RKO (cell line): ENCODE results near the gene ETFB.

Source experiments
- DNase-seq: peaks from one replicate; pipeline ENCODE4 v3.0.0-alpha.2; 2016; ENCODE audit warnings: low spot score

Gene ETFB

DNA sequence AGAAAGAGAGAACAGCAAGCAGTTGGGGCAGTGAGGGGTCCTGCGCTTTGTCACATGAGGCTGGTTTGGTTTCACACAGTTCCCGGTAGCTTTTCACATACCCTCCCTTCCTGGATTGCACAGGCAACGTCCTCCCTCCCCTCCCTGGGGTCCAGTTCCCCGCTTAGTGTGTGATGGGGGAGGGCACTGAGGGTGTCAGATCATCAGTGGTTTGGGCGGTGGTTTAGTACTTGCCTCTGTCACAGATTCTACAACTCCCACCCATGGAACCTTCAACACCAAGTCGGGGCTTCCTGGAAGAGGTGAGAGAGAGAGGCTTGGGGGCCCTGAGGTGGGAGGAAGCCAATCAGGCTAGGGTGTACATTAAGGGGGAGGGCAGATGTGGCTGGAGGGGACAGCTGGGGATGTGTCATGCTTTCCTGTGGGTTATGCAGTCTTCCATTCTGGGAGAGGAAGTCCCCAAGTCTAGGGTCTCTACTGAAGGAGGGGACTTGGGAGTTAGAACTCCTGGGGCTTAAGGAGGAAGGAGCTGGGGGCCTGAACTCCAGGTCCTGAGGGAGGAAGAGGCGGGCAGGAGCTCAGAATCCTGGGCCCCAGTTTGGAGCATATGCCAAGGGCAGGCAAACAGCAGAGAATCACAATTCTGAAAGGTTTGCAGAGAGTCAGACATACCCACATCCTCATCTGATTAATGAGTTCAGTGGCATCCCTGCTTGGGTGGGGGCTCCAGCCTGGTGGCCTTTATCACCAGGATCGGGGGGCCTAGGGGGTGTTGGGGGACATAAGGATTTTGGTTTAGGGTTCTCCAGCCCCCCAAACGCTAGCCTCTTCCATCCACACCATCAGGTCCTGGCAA, 6.7 kb upstream of the ETFB start, which contains the start of gene NKG7:
Gene NKG7, minus strand, starts transcription at position 6 of the 856 bp plus-strand sequence. CDS start 119 bp downstream, outside the sequence.
- no peak for DNase-seq

DNA sequence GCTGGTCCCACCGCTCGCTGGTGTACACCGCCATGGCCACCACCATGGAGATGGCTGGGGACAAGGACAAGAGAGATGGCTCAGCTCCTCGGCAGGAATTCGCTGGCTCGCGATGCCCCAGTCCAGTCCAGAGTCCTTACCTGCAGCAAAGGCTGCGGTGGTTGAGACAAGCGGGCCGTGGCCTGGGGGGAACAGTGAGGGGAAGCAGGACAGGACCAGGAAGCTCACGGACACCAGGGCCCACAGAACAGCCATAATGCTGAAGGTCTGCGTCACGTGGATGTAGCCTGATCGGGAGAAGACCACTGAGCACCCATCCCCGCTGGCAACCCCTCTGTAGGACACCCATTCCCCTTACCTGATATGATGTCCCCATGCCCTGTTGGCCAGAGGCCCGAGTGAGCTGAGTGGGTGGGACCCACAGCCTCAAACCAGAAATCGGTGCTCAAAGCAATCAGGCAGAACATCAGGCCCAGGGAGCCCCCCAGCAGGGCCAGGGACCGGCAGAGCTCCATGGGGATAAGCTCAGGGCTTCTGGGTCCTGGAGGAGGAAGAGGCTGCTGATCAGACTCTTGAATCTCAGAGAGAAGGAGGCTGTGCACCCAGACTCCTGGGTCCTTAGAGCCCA, 5.9 kb upstream of the ETFB start:
- no peak for DNase-seq

DNA sequence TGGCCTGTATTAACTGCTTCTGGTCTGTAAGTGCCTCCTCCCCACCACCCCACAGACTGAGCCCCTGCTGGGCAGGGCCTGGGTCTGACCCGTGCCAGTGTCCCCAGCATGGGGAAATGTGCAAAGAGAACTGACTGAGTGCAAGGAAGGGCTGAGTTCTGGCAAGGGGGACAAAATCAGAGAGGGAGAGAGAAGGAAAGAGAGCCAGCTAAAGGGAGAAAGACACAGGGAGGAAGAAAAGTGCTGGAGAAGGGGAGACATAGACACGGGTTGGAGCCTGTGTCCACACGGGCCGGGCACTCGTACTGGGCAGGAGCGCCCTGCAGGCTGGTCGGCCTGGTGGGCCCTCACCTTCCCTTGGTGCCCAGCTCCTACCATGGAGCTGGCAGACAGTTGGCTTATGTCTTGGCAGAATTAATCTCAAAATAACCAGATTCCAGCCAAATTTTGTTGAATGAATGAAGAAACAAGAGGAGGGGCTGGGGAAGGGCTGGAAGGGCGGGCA, 5.0 kb upstream of the ETFB start:
- DNase-seq: no peak

DNA sequence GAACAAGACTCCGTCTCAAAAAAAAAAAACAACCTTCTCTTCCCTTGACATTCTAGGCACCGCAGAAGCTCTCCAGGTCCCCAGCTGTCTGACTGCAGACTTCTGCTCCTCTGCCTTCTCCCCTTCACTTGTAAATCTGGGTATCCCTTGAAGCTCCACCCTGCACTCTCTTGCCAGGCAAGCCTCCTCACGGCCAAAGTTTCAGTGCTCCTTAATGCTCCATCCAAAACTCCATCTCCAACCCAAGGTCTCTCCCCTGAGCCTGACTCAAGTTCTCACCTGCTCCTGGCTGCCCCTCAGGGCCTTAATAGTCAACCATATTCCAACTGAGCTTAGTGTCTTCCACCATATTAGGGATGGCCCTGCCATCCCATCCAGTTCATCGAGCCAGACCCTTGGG, 4.0 kb upstream of the ETFB start:
- DNase-seq: no peak

DNA sequence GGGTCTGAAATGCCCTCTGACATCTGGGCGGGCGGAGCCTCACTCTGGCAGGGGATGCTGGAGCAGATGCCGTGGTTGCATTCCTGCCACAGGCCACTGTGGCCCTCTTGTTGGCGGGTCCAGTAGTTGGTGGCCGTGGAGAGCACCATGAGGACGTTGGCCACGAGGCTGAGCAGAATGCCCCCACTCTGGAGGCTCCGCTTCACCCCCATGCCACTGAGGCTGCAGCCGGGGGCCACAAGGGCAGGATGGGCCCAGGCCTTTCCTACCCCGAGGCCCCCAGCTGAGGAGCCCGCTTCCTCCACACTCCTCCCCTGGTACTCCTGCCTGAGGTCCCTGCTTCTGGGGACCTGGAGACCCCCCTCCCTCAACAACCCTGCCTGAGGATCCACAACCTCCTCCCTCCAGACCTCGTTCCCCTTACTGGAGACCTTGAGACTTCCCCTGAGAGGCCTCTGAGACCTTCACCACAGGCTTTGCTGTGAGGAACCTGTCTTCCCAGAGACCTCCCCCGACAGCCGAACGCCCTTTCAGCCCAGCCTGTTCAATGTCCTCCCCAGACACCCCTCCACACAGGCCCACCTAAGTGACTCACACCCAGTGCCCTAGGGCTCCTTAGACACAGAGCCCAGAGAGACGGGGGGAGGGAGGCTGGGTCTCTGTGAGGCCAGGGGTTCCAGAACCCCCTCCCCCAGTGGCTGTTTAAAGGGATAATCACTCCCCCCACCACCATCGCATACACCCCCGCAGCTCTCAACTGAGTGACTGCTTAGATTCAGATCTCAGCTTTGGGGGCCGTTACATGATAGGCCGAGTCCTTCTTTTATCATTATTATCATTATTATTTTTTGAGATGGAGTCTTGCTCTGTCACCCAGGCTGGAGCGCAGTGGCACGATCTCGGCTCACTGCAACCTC, 2.4 kb upstream of the ETFB start, which contains the start of gene CLDND2:
Gene CLDND2, minus strand, starts transcription at position 638 of the 917 bp plus-strand sequence. Its CDS starts 426 bp downstream, at position 212.
- no peak for DNase-seq

DNA sequence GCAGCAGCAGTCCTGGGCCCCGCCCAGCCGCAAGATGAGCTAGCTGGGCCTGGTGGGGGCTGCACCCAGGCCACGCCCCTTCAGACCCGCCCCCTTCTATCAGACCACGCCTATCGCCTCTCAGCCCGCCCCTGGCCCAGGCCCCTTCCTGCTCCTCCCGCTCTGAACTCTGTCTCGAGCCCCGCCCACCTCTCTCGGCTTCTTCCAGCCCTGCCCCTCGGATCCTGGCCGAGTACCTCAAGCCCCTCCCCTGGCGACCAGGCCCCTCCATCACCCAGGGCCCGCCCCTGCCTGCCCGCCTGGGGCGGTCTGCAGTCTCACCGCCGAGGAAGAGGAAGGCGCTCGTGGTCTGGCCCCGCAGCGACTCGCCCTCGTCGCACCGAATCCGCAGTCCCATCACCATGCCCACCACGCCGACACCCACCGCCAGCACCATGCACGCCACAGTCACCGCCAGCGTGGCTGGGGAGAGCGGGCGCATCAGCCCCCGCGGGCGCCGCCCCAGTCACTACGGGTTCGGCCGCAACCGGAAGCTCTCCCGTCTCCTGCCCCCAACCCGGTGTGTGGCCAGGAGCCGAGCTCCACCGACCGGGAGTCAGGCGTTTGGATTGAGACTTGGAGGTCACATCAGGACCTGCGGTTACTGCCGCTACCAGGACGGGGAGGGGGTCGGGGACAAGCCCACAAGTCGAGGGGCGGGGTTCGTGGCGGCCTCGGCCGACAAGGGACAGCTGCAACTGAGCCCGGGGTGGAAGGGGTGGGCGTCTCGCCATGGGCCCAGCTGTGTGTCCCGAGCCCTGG, 1.6 kb upstream of the ETFB start:
- DNase-seq: peak; percentile 96

DNA sequence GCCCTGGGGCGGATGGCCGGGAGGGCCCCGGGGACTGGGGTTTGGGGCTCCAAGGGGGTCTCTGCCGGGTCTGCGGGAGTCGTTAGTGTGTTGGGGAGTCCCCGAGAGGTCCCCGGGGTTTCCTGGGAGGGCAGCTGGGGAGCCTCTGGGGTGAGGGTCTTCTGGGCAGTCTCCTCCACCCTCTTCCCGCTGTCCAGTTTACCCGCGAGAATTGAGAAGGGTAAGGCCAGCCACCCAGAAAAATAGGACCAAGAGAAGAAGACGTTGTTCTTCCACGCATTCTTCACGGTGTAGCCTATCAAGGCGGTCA, 1.0 kb upstream of the ETFB start:
- DNase-seq: no peak

DNA sequence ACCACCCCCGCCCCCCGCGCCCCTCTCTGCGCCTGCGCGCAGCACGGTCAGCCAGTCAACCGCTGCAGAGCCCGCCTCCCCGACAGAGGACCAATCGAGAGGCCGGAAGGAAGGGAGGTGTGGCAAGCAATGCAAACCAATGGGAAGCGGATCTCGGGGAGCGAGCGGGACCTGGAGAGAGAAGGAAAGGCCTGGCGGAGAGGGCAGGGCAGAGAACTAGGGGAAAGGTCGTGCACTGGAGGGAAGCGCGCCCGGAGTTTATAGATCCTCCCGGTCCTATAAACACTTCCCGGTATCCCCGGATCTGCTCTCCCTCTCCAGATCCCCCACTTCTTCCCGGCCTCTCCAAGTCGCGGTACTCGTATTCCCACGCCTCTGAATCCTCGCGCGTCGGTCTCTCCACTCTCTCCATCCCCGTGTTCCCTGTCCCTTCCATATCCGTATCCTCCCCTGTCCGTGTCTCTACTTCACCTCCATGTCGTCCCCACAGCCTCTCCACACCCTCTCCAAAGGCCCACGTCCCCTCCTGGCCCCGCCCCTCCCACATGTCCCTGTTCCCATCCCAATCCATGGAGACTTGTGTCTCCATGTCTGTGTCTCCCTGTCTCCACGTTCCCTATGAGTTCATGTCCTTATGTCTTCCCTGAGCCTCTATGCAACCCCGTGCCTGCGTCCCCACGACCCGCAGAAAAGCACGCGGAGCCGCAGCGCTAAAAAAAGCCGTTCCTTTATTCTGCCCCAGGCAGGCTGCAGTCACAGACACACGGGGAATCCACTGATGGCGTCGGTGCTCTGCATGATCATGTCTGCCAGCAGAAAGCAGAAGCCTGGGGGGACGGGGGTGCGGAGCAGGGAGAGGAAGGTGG, 434 bp upstream of the ETFB start:
- DNase-seq: peak; percentile 98

DNA sequence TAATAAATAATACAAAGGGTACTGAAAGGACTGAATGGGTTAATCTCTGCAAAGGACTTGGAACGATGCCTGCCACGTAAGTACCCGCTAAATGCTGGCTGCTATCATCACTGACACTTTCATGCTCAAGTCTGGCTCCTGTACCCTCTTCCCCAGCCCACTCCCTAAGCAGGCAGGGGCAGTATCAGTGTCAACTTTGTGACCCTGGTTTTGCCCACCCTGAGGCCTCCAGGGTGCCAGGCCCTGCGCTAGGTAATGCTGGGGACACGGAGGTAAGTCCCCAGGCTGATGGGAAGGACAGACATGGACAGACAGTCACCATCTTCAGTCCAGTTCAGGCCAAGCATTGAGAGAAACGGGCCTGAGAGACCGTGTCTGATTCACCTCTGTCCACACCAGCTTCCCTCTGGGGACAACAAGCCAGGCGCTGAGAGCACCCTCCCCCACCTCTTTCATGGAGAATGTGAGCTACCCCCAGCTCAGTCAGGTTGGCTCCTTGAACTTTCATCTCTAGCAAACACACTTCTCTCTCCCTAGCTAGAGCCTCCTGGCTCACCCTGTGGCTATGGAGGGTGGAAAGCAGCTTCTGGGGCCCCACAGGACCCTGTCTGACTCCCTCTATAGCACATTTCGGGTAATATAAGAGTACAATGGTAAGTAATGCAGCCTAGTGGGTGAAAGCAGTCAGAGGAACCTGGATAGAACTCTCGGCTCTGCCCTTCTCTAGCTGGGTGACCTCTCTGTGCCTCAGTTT, 800 bp downstream of the ETFB start:
- peak; percentile 78 for DNase-seq

DNA sequence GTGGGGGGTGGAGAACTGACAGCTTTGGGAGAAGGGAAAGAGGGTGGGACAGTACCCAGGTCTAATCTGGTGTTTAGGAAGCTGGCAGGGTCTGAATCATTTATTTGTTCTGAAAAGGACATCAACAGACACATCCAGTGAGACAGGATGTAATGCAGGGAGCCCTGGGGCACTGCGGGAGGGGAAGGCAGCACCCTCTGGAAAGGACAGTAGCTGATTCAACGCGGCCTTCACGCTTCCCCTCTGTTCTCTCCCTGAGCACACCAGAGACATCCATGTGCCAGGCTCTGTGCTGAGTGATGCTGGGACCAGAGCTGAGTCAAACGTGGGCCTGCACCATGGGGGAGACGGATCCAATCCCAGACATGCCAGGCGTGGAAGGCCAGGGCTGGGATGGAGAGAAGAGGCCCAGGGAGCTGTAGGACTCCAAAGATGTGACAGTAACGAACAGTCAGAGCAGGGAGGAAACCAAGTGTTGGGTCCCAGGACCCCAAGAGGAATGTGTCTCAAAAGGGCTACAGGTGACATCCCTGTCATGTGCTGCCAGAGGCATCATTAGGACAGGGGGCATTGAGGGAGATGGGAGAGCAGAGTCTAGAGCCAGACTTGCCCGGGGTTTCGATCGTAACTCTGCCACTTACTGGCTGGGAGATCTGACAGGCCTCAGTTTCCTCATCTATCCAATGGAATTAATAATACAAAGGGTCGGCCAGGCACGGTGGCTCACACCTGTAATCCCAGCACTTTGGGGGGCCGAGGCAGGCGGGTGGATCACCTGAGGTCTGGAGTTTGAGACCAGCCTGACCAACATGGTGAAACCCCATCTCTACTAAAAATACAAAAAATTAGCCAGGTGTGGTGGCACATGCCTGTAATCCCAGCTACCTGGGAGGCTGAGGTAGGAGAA, 1.7 kb downstream of the ETFB start:
- DNase-seq: no peak

DNA sequence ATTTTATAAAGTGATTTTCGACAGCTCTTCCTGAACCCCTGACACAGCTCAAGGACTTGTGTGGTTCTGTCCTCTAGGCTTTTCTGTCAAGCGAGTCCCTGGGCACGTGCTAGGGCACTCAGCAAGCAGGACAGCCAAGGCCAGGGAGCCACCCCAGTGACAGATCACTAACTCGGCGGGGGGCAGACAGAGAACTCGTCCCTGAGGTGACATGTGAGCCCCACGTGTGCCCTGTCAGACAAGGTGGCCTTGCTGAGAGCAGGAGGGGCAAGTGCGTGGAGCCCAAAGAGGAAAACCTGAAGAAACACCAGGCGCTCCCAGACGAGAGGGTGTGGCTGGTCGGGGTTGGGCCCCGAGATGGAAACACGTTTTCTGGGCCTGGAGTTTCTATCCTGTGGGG, 4.9 kb downstream of the ETFB start:
- no peak for DNase-seq

DNA sequence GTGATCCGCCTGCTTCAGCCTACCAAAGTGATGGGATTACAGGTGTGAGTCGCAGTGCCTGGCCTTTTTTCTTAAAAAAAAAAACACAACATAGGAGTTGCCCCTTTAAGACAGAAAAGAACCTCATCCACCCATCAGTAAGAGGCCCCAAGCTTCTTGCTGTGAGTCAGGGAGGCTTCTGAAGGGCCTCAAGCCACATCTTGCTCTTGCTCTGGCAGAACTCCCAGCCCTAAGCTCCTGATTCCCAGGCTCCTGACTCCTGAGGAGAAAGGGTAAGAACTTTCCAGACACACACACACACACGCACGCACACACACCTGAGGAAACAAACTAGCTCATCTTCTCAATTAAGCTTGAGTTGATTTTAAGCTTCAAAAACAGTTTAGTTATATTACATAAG, 6.9 kb downstream of the ETFB start:
- DNase-seq: peak; percentile 46

DNA sequence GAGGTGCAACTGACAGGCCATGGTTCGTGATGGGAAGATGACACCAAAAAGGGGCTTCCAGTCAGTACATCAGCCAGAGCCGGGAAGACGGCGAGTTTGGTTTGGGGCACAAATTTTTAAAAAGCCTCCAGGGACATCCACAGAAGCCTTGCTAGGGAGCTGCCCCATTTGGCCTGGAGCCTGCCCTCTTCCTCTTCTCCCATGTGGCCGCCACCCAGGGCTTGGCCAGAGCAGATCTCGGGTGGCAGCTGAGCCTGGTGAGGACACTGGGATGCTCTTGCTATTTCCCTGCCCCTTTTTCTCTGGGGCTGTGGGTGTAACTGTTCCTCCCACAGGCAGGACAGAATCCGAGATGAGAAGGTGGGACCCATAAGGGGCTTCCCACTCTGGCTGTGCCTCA, 8.2 kb downstream of the ETFB start:
- DNase-seq: no peak

DNA sequence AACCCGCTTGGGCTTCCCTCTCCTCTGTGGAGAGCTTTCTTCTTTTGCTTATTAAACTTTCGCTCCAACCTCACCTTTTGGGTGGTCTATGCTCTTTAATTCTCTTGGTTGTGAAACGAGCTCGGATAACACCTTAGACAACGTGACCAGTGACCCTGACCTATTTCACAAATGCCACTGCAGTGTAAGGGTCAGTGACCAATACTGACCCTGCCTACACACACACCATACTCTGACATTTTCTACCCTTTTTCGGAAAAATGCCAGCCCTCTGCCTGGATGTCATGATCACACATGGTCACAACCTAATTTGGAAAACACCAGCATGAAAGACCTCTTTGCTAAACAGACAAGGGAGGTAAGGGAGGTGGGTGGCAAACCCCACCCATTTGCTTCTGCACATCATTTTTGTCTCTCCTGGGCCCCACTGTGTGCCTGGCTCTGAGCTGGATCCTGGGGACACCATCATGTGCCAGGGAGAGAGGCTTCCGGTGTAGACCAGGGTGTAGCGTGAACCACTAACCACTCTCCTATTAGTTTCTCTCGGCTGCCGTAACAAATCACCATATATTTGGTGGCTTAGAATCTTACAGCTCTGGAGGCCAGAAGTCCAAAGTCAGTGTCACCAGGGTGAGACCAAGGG, 9.9 kb downstream of the ETFB start:
- DNase-seq: no peak

DNA sequence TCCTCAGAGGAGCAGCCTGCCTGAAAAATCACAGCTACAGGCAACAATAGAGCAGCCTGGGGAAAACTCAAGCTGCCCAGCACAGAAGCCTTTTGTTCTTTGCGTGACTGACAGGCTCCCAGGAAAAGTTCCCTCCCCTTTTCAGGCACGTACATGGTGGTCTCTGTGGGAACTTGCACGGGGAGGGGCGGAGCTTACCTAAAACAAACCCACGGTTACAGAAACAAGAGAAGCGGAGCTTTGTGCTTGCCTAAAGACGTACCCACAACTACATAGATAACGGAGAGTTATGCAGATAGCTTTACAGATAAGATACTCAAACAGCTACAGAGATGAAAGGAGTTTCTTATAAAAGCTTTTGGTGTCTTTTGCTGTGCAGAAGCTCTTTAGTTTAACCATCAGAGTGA, 11.4 kb downstream of the ETFB start:
- no peak for DNase-seq

DNA sequence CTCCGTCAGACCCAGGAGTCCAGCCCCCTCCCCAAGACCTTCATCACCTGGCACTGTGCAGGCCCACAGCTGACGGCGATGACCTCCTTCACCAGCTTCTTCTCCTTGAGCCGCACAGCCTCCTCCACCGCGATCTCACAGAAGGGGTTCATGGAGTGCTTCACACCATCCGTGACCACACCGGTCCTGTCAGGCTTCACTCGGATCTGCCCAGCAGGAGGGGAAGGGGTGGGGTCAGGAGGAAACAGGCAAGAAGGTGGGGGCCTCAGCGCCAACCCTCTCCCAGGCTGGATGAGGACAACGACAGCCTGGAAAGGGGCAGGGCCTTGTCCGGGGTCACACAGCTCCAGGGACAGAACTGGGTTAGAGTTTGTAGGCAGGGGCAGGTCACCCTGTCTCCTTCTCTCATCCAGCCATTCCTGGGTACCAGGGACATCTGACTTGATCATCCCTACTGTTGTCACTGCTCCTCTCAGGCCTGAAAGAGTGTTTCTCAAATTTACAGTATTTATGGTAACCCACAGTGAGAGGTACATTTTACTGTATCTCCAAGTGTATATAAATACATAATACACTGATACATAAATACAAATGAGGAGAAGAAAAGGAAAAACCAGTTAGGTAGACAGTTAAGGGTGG, 12.0 kb downstream of the ETFB start:
- DNase-seq: no peak

DNA sequence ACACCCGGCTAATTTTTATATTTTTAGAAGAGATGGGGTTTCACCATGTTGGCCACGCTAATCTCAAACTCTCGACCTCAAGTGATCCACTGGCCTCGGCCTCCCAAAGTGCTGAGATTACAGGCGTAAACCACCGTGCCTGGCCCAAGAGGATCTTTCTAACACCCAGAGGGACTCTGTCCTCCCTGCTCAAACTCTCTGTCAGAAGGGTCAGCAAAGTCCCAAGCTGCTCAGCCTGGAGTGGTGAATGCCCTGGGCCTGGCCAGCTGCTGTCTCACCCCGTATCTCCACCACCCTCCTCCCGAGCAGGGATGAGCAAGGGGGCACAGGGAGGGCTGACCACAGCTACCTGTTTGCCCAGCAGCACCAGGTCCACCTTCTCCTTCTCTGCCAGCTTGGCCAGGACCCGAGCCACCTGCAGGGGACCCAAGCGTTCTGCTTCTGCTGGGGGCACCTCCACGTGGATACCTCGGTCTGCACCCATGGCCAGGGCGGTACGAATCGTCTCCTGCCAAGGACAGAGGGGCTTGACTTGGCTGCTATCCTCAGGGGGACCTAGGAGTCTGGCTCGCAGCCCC, 13.3 kb downstream of the ETFB start:
- no peak for DNase-seq
